WERI-Rb-1 (cell line): Measurements from ENCODE around the gene NTNG2.

Source experiments
- DNase-seq: peaks from one replicate; pipeline ENCODE4 v3.0.0-alpha.2; 2020
- H3K27ac ChIP-seq: fragments of 250-450 bp; sonication (Bioruptor Pico); 2 replicates; pipeline ENCODE4 v1.5.1; 2020; ENCODE audit warnings: mild to moderate bottlenecking, moderate library complexity
- H3K27me3 ChIP-seq: fragments of 250-450 bp; sonication (Bioruptor Pico); 2 replicates; pipeline ENCODE4 v1.5.1; 2021; ENCODE audit warnings: mild to moderate bottlenecking, low read depth, moderate library complexity; ENCODE audit not compliant: insufficient read depth, severe bottlenecking
- H3K36me3 ChIP-seq: fragments of 250-450 bp; sonication (Bioruptor Pico); 2 replicates; pipeline ENCODE4 v1.5.1; 2020; ENCODE audit warnings: mild to moderate bottlenecking, moderate library complexity
- H3K4me3 ChIP-seq: 2 replicates; pipeline ENCODE4 v1.5.1; 2011; ENCODE audit warnings: low read depth, mild to moderate bottlenecking, control low read depth, low read length
- H3K9me3 ChIP-seq: fragments of 250-450 bp; sonication (Bioruptor Pico); 2 replicates; pipeline ENCODE4 v1.5.1; 2021; ENCODE audit warnings: mild to moderate bottlenecking, moderate library complexity; ENCODE audit not compliant: severe bottlenecking
- CTCF ChIP-seq: IDR thresholded peaks from 2 replicates; pipeline ENCODE4 v1.5.1; 2011; ENCODE audit warnings: low read depth, mild to moderate bottlenecking, control low read depth, inconsistent platforms, low read length

NTNG2 gene

DNA sequence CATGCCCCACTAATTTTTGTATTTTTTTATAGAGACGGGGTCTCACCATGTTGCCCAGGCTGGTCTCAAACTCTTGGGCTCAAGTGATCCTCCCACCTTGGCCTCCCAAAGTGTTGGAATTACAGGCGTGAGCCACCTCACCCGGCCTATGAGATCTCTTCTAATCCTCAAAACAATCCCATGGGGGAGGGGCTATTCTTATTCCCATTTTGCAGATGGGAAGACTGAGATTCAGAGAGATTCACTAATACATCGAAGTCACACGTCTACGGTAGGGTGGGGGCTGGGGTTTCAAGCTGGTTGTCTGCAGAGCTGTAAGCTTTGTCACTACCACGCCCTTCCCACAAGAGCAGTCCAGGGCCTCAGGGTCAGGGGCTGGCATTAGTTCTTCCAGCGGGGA is 14.0 kb upstream of the NTNG2 start:
- no peak overlapping the region for H3K4me3 ChIP-seq
- no peaks in the 10 kb centered on the region for H3K27me3 ChIP-seq
- no peak for DNase-seq
- no peak for TF ChIP-seq CTCF
- H3K36me3 ChIP-seq: no peaks in the 10 kb centered on the region
- H3K9me3 ChIP-seq: no peaks in the 10 kb centered on the region
- H3K27ac ChIP-seq: no peak overlapping the region

GRCh38 chr9:132150256-132150655 is 11.6 kb upstream of the NTNG2 start:
- H3K27ac ChIP-seq: no peak overlapping the region
- TF ChIP-seq CTCF: no peak
- H3K27me3 ChIP-seq: no peaks in the 10 kb centered on the region
- H3K9me3 ChIP-seq: no peaks in the 10 kb centered on the region
- H3K4me3 ChIP-seq: no peak overlapping the region
- H3K36me3 ChIP-seq: no peaks in the 10 kb centered on the region
- DNase-seq: no peak

- H3K27ac ChIP-seq: no peak overlapping the region
- no peaks in the 10 kb centered on the region for H3K27me3 ChIP-seq
Observed at GRCh38 chr9:132151118-132151517, 10.7 kb upstream of the NTNG2 start.

DNA sequence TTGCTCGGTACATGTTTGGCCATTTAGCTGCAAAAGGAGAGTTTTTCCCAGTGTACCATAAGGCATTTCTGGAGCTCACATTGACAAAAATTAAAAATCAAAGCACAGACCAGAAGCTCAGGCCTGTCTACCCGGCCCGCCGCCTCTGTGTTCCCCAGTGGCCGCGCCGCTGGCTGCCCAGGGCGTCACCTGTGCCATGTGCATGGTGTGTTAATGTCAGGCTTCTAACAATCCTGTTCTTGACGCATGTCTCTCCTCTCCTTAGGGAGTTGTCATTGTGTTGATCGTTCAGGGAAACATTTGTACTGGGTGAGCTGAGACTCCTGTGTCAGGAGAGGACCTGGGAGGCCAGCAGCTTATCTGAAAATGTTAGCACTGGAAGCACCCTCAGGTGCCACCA is 9.6 kb upstream of the NTNG2 start:
- TF ChIP-seq CTCF: no peak
- no peaks in the 10 kb centered on the region for H3K27me3 ChIP-seq

More at GRCh38 chr9:132151118-132151517, 10.7 kb upstream of the NTNG2 start:
- H3K9me3 ChIP-seq: no peaks in the 10 kb centered on the region
- TF ChIP-seq CTCF: no peak
- no peak for DNase-seq
- H3K36me3 ChIP-seq: no peaks in the 10 kb centered on the region
- no peak overlapping the region for H3K4me3 ChIP-seq

GRCh38 chr9:132154863-132155567 is 6.8 kb upstream of the NTNG2 start:
- TF ChIP-seq CTCF: no peak
- H3K27me3 ChIP-seq: no peaks in the 10 kb centered on the region

More for the DNA sequence above, 9.6 kb upstream of the NTNG2 start:
- no peaks in the 10 kb centered on the region for H3K36me3 ChIP-seq
- no peak overlapping the region for H3K27ac ChIP-seq
- H3K9me3 ChIP-seq: peaks cover under 1% of the 10 kb centered on the region
- H3K4me3 ChIP-seq: no peak overlapping the region
- DNase-seq: no peak

GRCh38 chr9:132155568-132155895 is 6.3 kb upstream of the NTNG2 start:
- H3K27me3 ChIP-seq: no peaks in the 10 kb centered on the region
- H3K36me3 ChIP-seq: no peaks in the 10 kb centered on the region
- H3K4me3 ChIP-seq: no peak overlapping the region
- peaks cover 2% of the 10 kb centered on the region for H3K9me3 ChIP-seq
- DNase-seq: no peak
- no peak overlapping the region for H3K27ac ChIP-seq
- no peak for TF ChIP-seq CTCF

More at GRCh38 chr9:132154863-132155567, 6.8 kb upstream of the NTNG2 start:
- DNase-seq: no peak
- H3K9me3 ChIP-seq: peaks cover 2% of the 10 kb centered on the region
- H3K27ac ChIP-seq: no peak overlapping the region
- no peak overlapping the region for H3K4me3 ChIP-seq
- no peaks in the 10 kb centered on the region for H3K36me3 ChIP-seq
